Trophoblast cell (in vitro differentiated cells and primary cell): ENCODE data around the gene ZBTB16.

Source experiments
- DNase-seq, 2 donors: peaks; one replicate each; pipeline ENCODE4 v3.0.0-alpha.2; 2016
- H2AFZ ChIP-seq: 2 replicates; pipeline ENCODE4 v1.6.1; 2013; ENCODE audit warnings: low read length, moderate library complexity, mild to moderate bottlenecking; ENCODE audit not compliant: insufficient read depth, poor library complexity
- H2AK5ac ChIP-seq: 2 replicates; pipeline ENCODE4 v1.6.1; 2013; ENCODE audit warnings: mild to moderate bottlenecking, low read length
- H2BK120ac ChIP-seq: 2 replicates; pipeline ENCODE4 v1.6.1; 2013; ENCODE audit warnings: low read length, mild to moderate bottlenecking, moderate library complexity; ENCODE audit not compliant: insufficient read depth, poor library complexity
- H2BK12ac ChIP-seq: 2 replicates; pipeline ENCODE4 v1.6.1; 2013; ENCODE audit warnings: mild to moderate bottlenecking, low read length, moderate library complexity
- H2BK5ac ChIP-seq: 2 replicates; pipeline ENCODE4 v1.6.1; 2013; ENCODE audit warnings: low read length, low read depth, moderate library complexity, mild to moderate bottlenecking; ENCODE audit not compliant: poor library complexity
- H3K14ac ChIP-seq: 2 replicates; pipeline ENCODE4 v1.6.1; 2013; ENCODE audit warnings: mild to moderate bottlenecking, low read length
- H3K18ac ChIP-seq: 2 replicates; pipeline ENCODE4 v1.6.1; 2013; ENCODE audit warnings: mild to moderate bottlenecking, low read length
- H3K23ac ChIP-seq: 2 replicates; pipeline ENCODE4 v1.6.1; 2013; ENCODE audit warnings: low read length
- H3K27ac ChIP-seq: 2 replicates; pipeline ENCODE4 v1.5.1; 2013; ENCODE audit warnings: low read depth, mild to moderate bottlenecking, inconsistent platforms, low read length, moderate library complexity
- H3K27me3 ChIP-seq: 2 replicates; pipeline ENCODE4 v1.6.1; 2013; ENCODE audit warnings: inconsistent platforms, mild to moderate bottlenecking, low read length, moderate library complexity; ENCODE audit not compliant: insufficient read depth
- H3K36me3 ChIP-seq, 2 experiments: 1 replicate in 1 of 2; 2 replicates in 1 of 2; pipeline ENCODE4 v1.6.1; 2013; ENCODE audit warnings: low read length in 2 of 2, mild to moderate bottlenecking in 2 of 2, moderate library complexity in 1 of 2; ENCODE audit not compliant: insufficient read depth in 2 of 2, control insufficient read depth in 1 of 2
- H3K4ac ChIP-seq: 2 replicates; pipeline ENCODE4 v1.6.1; 2013; ENCODE audit warnings: low read depth, mild to moderate bottlenecking, low read length, moderate library complexity
- H3K4me1 ChIP-seq, 2 experiments: 1 replicate in 1 of 2; 2 replicates in 1 of 2; pipeline ENCODE4 v1.6.1; 2013; ENCODE audit warnings: low read length in 2 of 2, mild to moderate bottlenecking in 2 of 2, moderate library complexity in 1 of 2; ENCODE audit not compliant: insufficient read depth in 2 of 2, control insufficient read depth in 1 of 2
- H3K4me2 ChIP-seq: 2 replicates; pipeline ENCODE4 v1.6.1; 2013; ENCODE audit warnings: inconsistent platforms, mild to moderate bottlenecking, low read length, moderate library complexity
- H3K4me3 ChIP-seq: 2 replicates; pipeline ENCODE4 v1.5.1; 2013; ENCODE audit warnings: mild to moderate bottlenecking, low read depth, low read length, inconsistent platforms
- H3K79me1 ChIP-seq: one replicate; pipeline ENCODE4 v1.6.1; 2013; ENCODE audit warnings: low read length
- H3K79me2 ChIP-seq: 2 replicates; pipeline ENCODE4 v1.6.1; 2013; ENCODE audit warnings: low read length, mild to moderate bottlenecking; ENCODE audit not compliant: control insufficient read depth, insufficient read depth, poor library complexity
- H3K9ac ChIP-seq: 2 replicates; pipeline ENCODE4 v1.6.1; 2013; ENCODE audit warnings: mild to moderate bottlenecking, low read length
- H3K9me3 ChIP-seq: 2 replicates; pipeline ENCODE4 v1.6.1; 2013; ENCODE audit warnings: low read depth, mild to moderate bottlenecking, control low read depth, inconsistent platforms, low read length; ENCODE audit not compliant: insufficient read depth
- H4K12ac ChIP-seq: 2 replicates; pipeline ENCODE4 v1.6.1; 2013; ENCODE audit warnings: low read depth, mild to moderate bottlenecking, low read length, moderate library complexity
- H4K8ac ChIP-seq: 2 replicates; pipeline ENCODE4 v1.6.1; 2013; ENCODE audit warnings: low read depth, mild to moderate bottlenecking, low read length, moderate library complexity
- H4K91ac ChIP-seq: one replicate; pipeline ENCODE4 v1.6.1; 2013; ENCODE audit warnings: low read depth, mild to moderate bottlenecking, low read length, moderate library complexity
- WGBS: extraction: QIAGEN DNeasy Blood & Tissue Kit; methylation state at CpG from one replicate; pipeline ENCODE4 v1.1.7; 2013; ENCODE audit warnings: missing lambda C conversion rate; ENCODE audit not compliant: insufficient read length, insufficient coverage; ENCODE audit errors: extremely low coverage; 5-methylcytosine and 5-hydroxymethylcytosine counted together

ZBTB16 gene

GRCh38 chr11:114236829-114237228 lies 177.3 kb downstream of the ZBTB16 start:
- no CpG with 5 or more reads among the region's 3 CpGs for WGBS

GRCh38 chr11:114237321-114238280 lies 178.1 kb downstream of the ZBTB16 start:
- no CpG with 5 or more reads among the region's 16 CpGs for WGBS
- DNase-seq: no peak

More at GRCh38 chr11:114236829-114237228, 177.3 kb downstream of the ZBTB16 start:
- Histone ChIP-seq H4K8ac (no peak overlapping the region), H3K79me2 (no peaks in the 10 kb centered on the region), H3K18ac (no peak overlapping the region), H2AFZ (no peak overlapping the region), H3K27me3 (no peaks in the 10 kb centered on the region), H3K4me2 (no peak overlapping the region), H3K9me3 (peaks cover 4% of the 10 kb centered on the region), H3K4ac (no peak overlapping the region), H3K4me3 (no peak overlapping the region), H3K79me1 (no peaks in the 10 kb centered on the region), H4K12ac (no peak overlapping the region), H3K23ac (no peak overlapping the region), H2AK5ac (no peak overlapping the region), H3K27ac (no peak overlapping the region), H3K14ac (no peak overlapping the region), H3K36me3 (no peaks in the 10 kb centered on the region), H3K9ac (no peak overlapping the region), H2BK12ac (no peak overlapping the region), H4K91ac (no peak overlapping the region), H2BK5ac (no peak overlapping the region), H3K4me1 (peaks cover 3 to 5% of the 10 kb centered on the region in 2 experiments), H2BK120ac (no peak overlapping the region)
- peak in 1 of 2 donors; percentile 5 for DNase-seq

DNA sequence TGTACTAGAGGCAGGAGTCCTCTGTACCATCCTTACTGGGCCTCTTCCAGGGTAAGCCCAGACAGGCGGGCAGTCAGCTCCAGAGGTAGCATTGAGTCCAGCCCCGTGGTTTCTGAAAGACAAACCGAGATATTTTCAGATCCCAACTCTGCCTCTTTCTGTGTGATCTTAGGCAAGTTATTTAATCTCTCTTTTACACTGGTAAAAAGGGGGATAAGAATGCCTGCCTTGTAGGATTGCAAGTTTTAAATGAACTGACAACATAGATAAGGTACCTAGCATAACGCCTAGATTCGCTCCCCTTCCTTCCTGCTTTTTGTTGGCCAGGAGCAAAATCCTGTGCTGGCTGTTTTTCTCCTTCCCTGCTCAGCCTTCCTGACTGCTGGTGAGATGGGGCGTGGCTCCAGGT lies 180.2 kb downstream of the ZBTB16 start:
- Histone ChIP-seq H3K36me3 (no peaks in the 10 kb centered on the region), H3K9me3 (peaks cover 2% of the 10 kb centered on the region), H3K9ac (no peak overlapping the region), H3K4me3 (no peak overlapping the region), H4K12ac (no peak overlapping the region), H3K79me1 (no peaks in the 10 kb centered on the region), H3K79me2 (no peaks in the 10 kb centered on the region), H3K4ac (no peak overlapping the region), H3K23ac (no peak overlapping the region), H2BK12ac (no peak overlapping the region), H3K27ac (no peak overlapping the region), H3K27me3 (no peaks in the 10 kb centered on the region), H2AFZ (no peak overlapping the region), H2AK5ac (no peak overlapping the region), H3K18ac (no peak overlapping the region), H4K8ac (no peak overlapping the region), H3K4me2 (no peak overlapping the region), H3K4me1 (peaks cover 3 to 5% of the 10 kb centered on the region in 2 experiments), H4K91ac (no peak overlapping the region), H3K14ac (no peak overlapping the region), H2BK120ac (no peak overlapping the region), H2BK5ac (no peak overlapping the region)
- WGBS: no CpG with 5 or more reads among the region's 6 CpGs
- no peak for DNase-seq

More at GRCh38 chr11:114237321-114238280, 178.1 kb downstream of the ZBTB16 start:
- H3K4me2 ChIP-seq: no peak overlapping the region
- H3K27ac ChIP-seq: no peak overlapping the region
- no peaks in the 10 kb centered on the region for H3K79me2 ChIP-seq
- H4K12ac ChIP-seq: no peak overlapping the region
- H3K79me1 ChIP-seq: no peaks in the 10 kb centered on the region
- no peak overlapping the region for H4K8ac ChIP-seq
- H3K14ac ChIP-seq: no peak overlapping the region
- H3K4ac ChIP-seq: no peak overlapping the region
- no peak overlapping the region for H2BK120ac ChIP-seq
- H2BK5ac ChIP-seq: no peak overlapping the region
- H3K4me3 ChIP-seq: no peak overlapping the region
- H3K36me3 ChIP-seq: no peaks in the 10 kb centered on the region
- H2AK5ac ChIP-seq: no peak overlapping the region
- no peak overlapping the region for H3K9ac ChIP-seq
- H3K27me3 ChIP-seq: no peaks in the 10 kb centered on the region
- no peak overlapping the region for H2BK12ac ChIP-seq
- H3K4me1 ChIP-seq: peaks cover 3 to 5% of the 10 kb centered on the region in 2 experiments
- H3K18ac ChIP-seq: no peak overlapping the region
- no peak overlapping the region for H3K23ac ChIP-seq
- H2AFZ ChIP-seq: no peak overlapping the region
- H3K9me3 ChIP-seq: peaks cover 4% of the 10 kb centered on the region
- no peak overlapping the region for H4K91ac ChIP-seq

DNA sequence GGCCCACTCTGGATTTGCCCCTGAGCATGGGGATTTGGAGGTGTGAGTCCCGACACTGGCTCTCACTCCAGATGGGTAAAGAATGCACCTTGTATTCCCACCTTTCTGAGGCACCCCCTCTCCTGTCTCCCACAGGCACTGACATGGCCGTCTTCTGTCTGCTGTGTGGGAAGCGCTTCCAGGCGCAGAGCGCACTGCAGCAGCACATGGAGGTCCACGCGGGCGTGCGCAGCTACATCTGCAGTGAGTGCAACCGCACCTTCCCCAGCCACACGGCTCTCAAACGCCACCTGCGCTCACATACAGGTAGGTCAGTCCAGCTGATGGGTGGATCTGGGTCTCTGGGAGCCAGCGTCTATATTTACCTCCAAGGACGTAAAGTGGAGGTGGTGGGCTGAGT lies 182.5 kb downstream of the ZBTB16 start:
- Histone ChIP-seq H3K27me3 (no peaks in the 10 kb centered on the region), H3K9me3 (peaks cover 5% of the 10 kb centered on the region), H2BK120ac (no peak overlapping the region), H2AK5ac (no peak overlapping the region), H3K79me1 (no peaks in the 10 kb centered on the region), H4K8ac (no peak overlapping the region), H3K4me2 (no peak overlapping the region), H3K79me2 (no peaks in the 10 kb centered on the region), H3K36me3 (no peaks in the 10 kb centered on the region), H3K14ac (no peak overlapping the region), H2AFZ (no peak overlapping the region), H2BK5ac (no peak overlapping the region), H3K27ac (no peak overlapping the region), H3K4me3 (no peak overlapping the region), H3K9ac (no peak overlapping the region), H4K12ac (no peak overlapping the region), H3K4me1 (peaks cover 3 to 5% of the 10 kb centered on the region in 2 experiments), H2BK12ac (no peak overlapping the region), H3K18ac (no peak overlapping the region), H3K23ac (no peak overlapping the region), H3K4ac (no peak overlapping the region), H4K91ac (no peak overlapping the region)
- DNase-seq: no peak
- no CpG with 5 or more reads among the region's 15 CpGs for WGBS
